HEK293T (cell line): Measurements from ENCODE around the gene VSIG10.
A peak's percentile ranks its signal among the peaks of the same experiment; 100 is the strongest.

ENCODE experiments used
- CTCF ChIA-PET: fragments of 350-600 bp; formaldehyde crosslinking; extraction: SDS; loops from one replicate; lab custom pipeline; 2021; ENCODE audit warnings: antibody characterized with exemption, inconsistent platforms; lab: Yijun Ruan, JAX
- POLR2A ChIA-PET: fragments of 350-600 bp; formaldehyde crosslinking; extraction: SDS; loops from one replicate; lab custom pipeline; 2020; ENCODE audit warnings: antibody characterized with exemption, inconsistent platforms; lab: Yijun Ruan, JAX
- DNase-seq: peaks from one replicate; pipeline ENCODE4 v3.0.0; 2012; ENCODE audit warnings: mixed read lengths; ENCODE audit errors: extremely low spot score
- ARNT ChIP-seq: fragments of 450-650 bp; IDR thresholded peaks from 2 replicates; pipeline ENCODE4 v1.6.1; 2017; ENCODE audit warnings: mild to moderate bottlenecking
- BHLHE40 ChIP-seq: fragments of 450-650 bp; IDR thresholded peaks from 2 replicates; pipeline ENCODE4 v1.6.1; 2016; ENCODE audit warnings: mild to moderate bottlenecking, moderate library complexity, borderline replicate concordance
- CTBP1 ChIP-seq: fragments of 450-650 bp; IDR thresholded peaks from 2 replicates; pipeline ENCODE4 v1.6.1; 2016; ENCODE audit warnings: borderline replicate concordance
- ELF4 ChIP-seq: fragments of 450-650 bp; IDR thresholded peaks from 2 replicates; pipeline ENCODE4 v1.6.1; 2017; ENCODE audit warnings: antibody characterized with exemption
- FOXA1 ChIP-seq: fragments of 450-650 bp; IDR thresholded peaks from 2 replicates; pipeline ENCODE4 v1.6.1; 2016; ENCODE audit warnings: mild to moderate bottlenecking
- FOXK2 ChIP-seq: fragments of 450-650 bp; IDR thresholded peaks from 2 replicates; pipeline ENCODE4 v1.6.1; 2016; ENCODE audit warnings: mild to moderate bottlenecking
- FOXM1 ChIP-seq: fragments of 450-650 bp; IDR thresholded peaks from 2 replicates; pipeline ENCODE4 v1.6.1; 2017; ENCODE audit warnings: mild to moderate bottlenecking, borderline replicate concordance
- HDGF ChIP-seq: fragments of 450-650 bp; IDR thresholded peaks from 2 replicates; pipeline ENCODE4 v1.6.1; 2017; ENCODE audit warnings: antibody characterized with exemption, borderline replicate concordance
- L3MBTL2 ChIP-seq: fragments of 450-650 bp; conservative IDR thresholded peaks from 2 replicates; pipeline ENCODE4 v1.6.1; 2016; ENCODE audit warnings: mild to moderate bottlenecking
- LEF1 ChIP-seq: fragments of 450-650 bp; IDR thresholded peaks from 2 replicates; pipeline ENCODE4 v1.6.1; 2017; ENCODE audit warnings: mild to moderate bottlenecking, borderline replicate concordance
- NFRKB ChIP-seq: fragments of 450-650 bp; IDR thresholded peaks from 2 replicates; pipeline ENCODE4 v1.6.1; 2016; ENCODE audit warnings: mild to moderate bottlenecking, moderate library complexity
- SP1 ChIP-seq: fragments of 450-650 bp; IDR thresholded peaks from 2 replicates; pipeline ENCODE4 v1.6.1; 2017
- SUZ12 ChIP-seq: fragments of 450-650 bp; IDR thresholded peaks from 2 replicates; pipeline ENCODE4 v1.6.1; 2016; ENCODE audit warnings: mild to moderate bottlenecking
- TARDBP ChIP-seq: fragments of 450-650 bp; IDR thresholded peaks from 2 replicates; pipeline ENCODE4 v1.6.1; 2016
- ZNF384 ChIP-seq: fragments of 450-650 bp; IDR thresholded peaks from 2 replicates; pipeline ENCODE4 v1.6.1; 2016
- TF ChIP-seq, protein P1 (sequence below): fragments of 450-650 bp; IDR thresholded peaks from 2 replicates; pipeline ENCODE4 v1.6.1; 2016

VSIG10 gene, protein sequence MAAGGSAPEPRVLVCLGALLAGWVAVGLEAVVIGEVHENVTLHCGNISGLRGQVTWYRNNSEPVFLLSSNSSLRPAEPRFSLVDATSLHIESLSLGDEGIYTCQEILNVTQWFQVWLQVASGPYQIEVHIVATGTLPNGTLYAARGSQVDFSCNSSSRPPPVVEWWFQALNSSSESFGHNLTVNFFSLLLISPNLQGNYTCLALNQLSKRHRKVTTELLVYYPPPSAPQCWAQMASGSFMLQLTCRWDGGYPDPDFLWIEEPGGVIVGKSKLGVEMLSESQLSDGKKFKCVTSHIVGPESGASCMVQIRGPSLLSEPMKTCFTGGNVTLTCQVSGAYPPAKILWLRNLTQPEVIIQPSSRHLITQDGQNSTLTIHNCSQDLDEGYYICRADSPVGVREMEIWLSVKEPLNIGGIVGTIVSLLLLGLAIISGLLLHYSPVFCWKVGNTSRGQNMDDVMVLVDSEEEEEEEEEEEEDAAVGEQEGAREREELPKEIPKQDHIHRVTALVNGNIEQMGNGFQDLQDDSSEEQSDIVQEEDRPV

DNA sequence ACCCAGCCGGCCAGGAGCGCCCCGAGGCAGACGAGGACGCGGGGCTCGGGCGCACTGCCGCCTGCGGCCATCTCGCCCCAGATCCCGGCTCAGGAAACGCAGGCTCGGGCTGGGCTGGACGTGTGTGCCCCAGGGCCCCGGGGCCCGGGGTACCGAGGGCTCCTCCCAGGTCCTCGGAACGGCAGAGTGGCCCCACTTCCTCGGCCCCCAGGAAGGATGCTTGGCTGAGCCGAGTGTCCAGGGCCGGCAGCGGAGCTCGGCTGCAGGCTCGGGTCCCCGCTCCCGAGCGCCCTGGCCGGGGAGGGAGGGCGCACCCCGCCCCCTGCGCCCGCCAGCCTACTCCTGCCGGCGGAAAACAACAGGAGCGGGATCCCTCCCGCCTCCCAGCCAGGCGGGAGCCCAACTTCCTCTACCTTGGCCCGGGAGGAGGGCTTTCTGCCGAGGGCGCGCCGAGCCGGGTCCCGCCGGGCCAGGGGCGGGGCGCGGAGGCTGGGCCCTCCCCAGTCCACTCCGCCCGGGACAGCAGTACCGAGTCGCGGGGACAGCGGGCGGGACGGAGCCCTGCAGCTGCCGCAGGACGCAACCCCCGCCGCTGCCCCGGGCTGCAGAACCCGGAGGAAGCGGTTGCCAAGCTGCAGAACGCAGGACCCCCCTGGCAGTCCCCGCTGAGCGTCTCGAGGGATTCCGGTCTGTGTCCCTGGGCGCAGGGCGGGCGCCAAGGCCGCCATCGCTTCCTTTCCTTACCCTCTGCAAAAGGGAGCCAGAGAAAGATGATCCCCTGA, at the start of gene VSIG10:
Gene VSIG10, minus strand, starts transcription at position 411 of the 782 bp plus-strand sequence. Its CDS starts 340 bp downstream, at position 71.
- ChIA-PET CTCF (no interaction called here), POLR2A (interaction anchor here (1.0 to 2.0 kb wide), 4 partner anchors 10 to 273 kb away, joined by 3 to 6 read pairs (median 4); partner anchors contain the start of genes PEBP1 and SUDS3)
- no peak for TF ChIP-seq ZNF384
- 0 out of 2 replicates have a peak, but pooled peaks have one; percentile 36 for TF ChIP-seq L3MBTL2
- DNase-seq, result peak; percentile 75

DNA sequence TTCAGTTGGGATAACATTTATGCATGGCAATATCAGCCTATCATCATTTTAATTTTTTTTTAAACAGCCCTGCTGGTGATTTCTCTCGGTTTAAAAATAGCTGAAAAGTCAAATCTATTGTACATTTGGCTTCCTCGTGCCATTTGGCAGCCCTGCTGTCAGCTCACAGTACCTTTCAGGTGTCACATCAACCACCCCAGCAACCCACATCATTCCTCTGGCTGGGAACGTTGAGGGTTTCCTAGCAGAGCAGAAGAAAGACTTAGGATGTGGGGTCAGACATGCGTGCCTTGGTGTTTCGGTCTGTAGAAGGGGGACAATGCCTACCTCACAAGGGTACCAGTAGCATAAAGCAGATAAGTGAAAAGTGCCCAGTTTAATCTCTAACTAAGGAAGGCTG, 47.9 kb upstream of the VSIG10 start:
- no peak for TF ChIP-seq HDGF
- no peak for TF ChIP-seq FOXA1
- no peak for TF ChIP-seq ELF4
- TF ChIP-seq, protein P1, sequence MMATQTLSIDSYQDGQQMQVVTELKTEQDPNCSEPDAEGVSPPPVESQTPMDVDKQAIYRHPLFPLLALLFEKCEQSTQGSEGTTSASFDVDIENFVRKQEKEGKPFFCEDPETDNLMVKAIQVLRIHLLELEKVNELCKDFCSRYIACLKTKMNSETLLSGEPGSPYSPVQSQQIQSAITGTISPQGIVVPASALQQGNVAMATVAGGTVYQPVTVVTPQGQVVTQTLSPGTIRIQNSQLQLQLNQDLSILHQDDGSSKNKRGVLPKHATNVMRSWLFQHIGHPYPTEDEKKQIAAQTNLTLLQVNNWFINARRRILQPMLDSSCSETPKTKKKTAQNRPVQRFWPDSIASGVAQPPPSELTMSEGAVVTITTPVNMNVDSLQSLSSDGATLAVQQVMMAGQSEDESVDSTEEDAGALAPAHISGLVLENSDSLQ, result no peak
- no peak for TF ChIP-seq SUZ12
- DNase-seq, result no peak
- ChIA-PET POLR2A (no interaction called here), CTCF (no interaction called here)

DNA sequence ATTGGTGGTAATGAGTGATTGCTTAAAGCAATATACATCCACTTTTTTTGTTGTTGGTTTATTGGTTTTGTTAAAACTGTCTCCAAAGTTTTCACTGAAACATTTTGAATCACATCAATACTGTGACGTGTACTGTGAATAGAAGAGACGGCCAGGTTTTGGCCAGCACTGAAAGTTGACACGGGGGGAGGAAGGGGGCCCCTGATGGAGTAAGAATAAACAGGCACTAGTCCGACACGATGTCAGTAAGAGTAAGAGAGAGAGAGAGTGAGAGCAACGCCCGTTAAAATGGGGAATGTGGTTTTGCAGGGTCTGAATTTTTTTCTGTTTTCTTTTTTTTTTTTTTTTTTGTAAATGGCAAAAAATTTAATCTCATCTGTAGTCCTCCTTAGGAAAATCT, 46.8 kb upstream of the VSIG10 start:
- POLR2A ChIA-PET, result no interaction called here
- CTCF ChIA-PET, result no interaction called here
- DNase-seq, result no peak
- no peak for TF ChIP-seq SUZ12
- TF ChIP-seq HDGF, result no peak

DNA sequence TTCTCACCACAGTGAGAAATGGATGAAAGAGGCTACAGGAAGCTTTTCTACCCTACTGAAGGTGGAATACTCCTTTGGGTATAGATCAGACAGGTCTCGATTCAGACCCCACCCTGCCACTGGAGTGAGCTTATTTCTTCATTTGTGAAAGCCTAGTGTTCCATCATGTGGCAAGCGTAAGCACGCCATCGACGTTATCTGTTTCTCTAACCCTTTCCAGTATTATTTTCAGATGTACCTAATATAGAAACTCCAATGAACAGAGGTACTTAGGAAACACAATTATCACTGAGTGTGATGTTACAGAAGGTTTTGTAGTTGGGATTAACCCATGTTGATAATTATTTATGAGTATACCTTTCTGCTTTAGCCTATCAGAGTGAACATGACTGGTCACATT, 44.5 kb upstream of the VSIG10 start:
- TF ChIP-seq BHLHE40, result no peak
- no peak for TF ChIP-seq SUZ12
- no peak for TF ChIP-seq ELF4
- no peak for TF ChIP-seq TARDBP
- TF ChIP-seq CTBP1, result no peak
- no peak for TF ChIP-seq ARNT
- no peak for DNase-seq
- ChIA-PET CTCF (no interaction called here), POLR2A (no interaction called here)

DNA sequence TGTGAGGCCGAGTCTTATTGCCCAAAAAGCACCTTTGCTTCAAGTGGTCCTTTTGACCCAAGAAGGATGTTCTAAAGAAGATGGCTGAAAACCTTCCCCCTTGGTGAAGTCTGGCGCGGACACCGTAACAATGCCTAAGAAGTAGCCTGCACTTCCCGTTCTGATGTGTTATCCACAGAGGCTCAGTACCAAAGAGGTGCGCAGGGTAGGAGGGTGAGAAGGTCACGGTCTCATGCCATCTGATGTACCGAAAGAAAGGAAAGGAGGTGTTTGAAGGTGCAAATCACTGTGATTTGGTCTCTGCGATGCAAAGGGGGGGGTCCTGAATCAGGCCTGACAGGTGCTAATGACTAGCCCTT, 42.0 kb upstream of the VSIG10 start:
- CTCF ChIA-PET, result no interaction called here
- TF ChIP-seq SP1 (no peak), ELF4 (no peak), SUZ12 (no peak), LEF1 (no peak), CTBP1 (no peak), BHLHE40 (no peak), ARNT (no peak), NFRKB (no peak), HDGF (no peak), FOXA1 (no peak), ZNF384 (no peak), L3MBTL2 (no peak), FOXM1 (no peak), TARDBP (no peak), FOXK2 (no peak)
- TF ChIP-seq, protein P1, result no peak
- POLR2A ChIA-PET, result no interaction called here
- DNase-seq, result no peak

DNA sequence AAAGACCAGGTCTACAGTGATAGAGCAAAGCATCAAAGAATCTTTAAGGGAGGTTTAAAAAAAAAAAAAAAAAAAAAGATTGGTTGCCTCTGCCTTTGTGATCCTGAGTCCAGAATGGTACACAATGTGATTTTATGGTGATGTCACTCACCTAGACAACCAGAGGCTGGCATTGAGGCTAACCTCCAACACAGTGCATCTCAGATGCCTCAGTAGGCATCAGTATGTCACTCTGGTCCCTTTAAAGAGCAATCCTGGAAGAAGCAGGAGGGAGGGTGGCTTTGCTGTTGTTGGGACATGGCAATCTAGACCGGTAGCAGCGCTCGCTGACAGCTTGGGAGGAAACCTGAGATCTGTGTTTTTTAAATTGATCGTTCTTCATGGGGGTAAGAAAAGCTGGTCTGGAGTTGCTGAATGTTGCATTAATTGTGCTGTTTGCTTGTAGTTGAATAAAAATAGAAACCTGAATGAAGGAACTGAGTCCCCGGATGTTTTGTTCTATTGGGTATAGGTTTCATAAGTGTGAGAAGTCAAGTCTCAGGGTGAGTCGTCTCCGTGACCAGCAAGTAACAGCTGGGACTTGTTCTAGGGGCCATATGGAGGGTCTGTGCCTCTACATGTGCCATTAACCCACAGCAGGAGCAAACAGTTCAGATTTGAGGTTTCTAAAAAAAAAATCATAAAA, 41.4 kb upstream of the VSIG10 start:
- ChIA-PET CTCF (no interaction called here), POLR2A (no interaction called here)
- DNase-seq, result no peak
- no peak for TF ChIP-seq CTBP1
- no peak for TF ChIP-seq ZNF384
- TF ChIP-seq L3MBTL2, result no peak
- no peak for TF ChIP-seq TARDBP
- no peak for TF ChIP-seq FOXA1
- no peak for TF ChIP-seq FOXK2
- TF ChIP-seq HDGF, result no peak
- TF ChIP-seq FOXM1, result no peak
- TF ChIP-seq ARNT, result no peak
- no peak for TF ChIP-seq SUZ12
- no peak for TF ChIP-seq BHLHE40
- TF ChIP-seq, protein P1, result no peak
- TF ChIP-seq NFRKB, result no peak
- no peak for TF ChIP-seq LEF1
- TF ChIP-seq ELF4, result no peak
- no peak for TF ChIP-seq SP1
